AG04450 (cell line): ENCODE data around the gene PPP2R2C. TPM values are rescaled to one million over a fixed set of nuclear protein-coding genes. Genes with fewer than 3 reads are reported as not detected.

ENCODE experiments used
- CTCF ChIA-PET: fragments of 300-600, 350-600 bp; formaldehyde crosslinking; extraction: SDS; loops from one replicate; lab custom pipeline; 2022; ENCODE audit warnings: antibody characterized with exemption, inconsistent platforms; lab: Charles Lee
- POLR2A ChIA-PET: fragments of 350-600 bp; formaldehyde crosslinking; extraction: SDS; loops from one replicate; lab custom pipeline; 2021; ENCODE audit warnings: antibody characterized with exemption, inconsistent platforms; lab: Yijun Ruan, JAX
- DNase-seq: peaks from one replicate; pipeline ENCODE4 v3.0.0-alpha.2; 2011; ENCODE audit warnings: low read depth, low spot score
- H3K27ac ChIP-seq: one replicate; pipeline ENCODE4 v1.5.1; 2012; ENCODE audit warnings: low read depth, low read length, control low read depth
- H3K27me3 ChIP-seq: one replicate; pipeline ENCODE4 v1.6.0; 2012; ENCODE audit warnings: low read length; ENCODE audit not compliant: control insufficient read depth, insufficient read depth
- H3K4me3 ChIP-seq: 2 replicates; pipeline ENCODE4 v1.5.1; 2011; ENCODE audit warnings: mild to moderate bottlenecking, low read depth, low read length, control low read depth
- H3K9me3 ChIP-seq: 2 replicates; pipeline ENCODE4 v1.5.1; 2012; ENCODE audit warnings: low read length; ENCODE audit not compliant: control insufficient read depth, insufficient read depth
- polyA plus RNA-seq: library from polyadenylated mRNA; depleted of rRNA; stranded (reverse); fragments of >200 nt; gene quantifications from 2 replicates; pipeline ENCODE4 v1.2.3, GENCODE V29; 2011
- TF ChIP-seq, protein P1 (sequence below): IDR thresholded peaks from 2 replicates; pipeline ENCODE4 v1.5.1; 2011; ENCODE audit warnings: low read depth, low read length, control low read depth, inconsistent platforms

Gene PPP2R2C
- polyA plus RNA-seq, 1 experiment, result 0.07 TPM

GRCh38 chr4:6491235-6491634 lies 18.8 kb upstream of the PPP2R2C start:
- ChIA-PET CTCF (no interaction called here), POLR2A (no interaction called here)
- no peak for DNase-seq
- Histone ChIP-seq H3K9me3 (no peaks in the 10 kb centered on the region), H3K27ac (no peak overlapping the region), H3K27me3 (peaks cover 8% of the 10 kb centered on the region), H3K4me3 (no peak overlapping the region)
- TF ChIP-seq, protein P1, sequence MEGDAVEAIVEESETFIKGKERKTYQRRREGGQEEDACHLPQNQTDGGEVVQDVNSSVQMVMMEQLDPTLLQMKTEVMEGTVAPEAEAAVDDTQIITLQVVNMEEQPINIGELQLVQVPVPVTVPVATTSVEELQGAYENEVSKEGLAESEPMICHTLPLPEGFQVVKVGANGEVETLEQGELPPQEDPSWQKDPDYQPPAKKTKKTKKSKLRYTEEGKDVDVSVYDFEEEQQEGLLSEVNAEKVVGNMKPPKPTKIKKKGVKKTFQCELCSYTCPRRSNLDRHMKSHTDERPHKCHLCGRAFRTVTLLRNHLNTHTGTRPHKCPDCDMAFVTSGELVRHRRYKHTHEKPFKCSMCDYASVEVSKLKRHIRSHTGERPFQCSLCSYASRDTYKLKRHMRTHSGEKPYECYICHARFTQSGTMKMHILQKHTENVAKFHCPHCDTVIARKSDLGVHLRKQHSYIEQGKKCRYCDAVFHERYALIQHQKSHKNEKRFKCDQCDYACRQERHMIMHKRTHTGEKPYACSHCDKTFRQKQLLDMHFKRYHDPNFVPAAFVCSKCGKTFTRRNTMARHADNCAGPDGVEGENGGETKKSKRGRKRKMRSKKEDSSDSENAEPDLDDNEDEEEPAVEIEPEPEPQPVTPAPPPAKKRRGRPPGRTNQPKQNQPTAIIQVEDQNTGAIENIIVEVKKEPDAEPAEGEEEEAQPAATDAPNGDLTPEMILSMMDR, result no peak

- TF ChIP-seq, protein P1, result no peak
- H3K27me3 ChIP-seq, result peaks cover 8% of the 10 kb centered on the region
- ChIA-PET POLR2A (no interaction called here), CTCF (no interaction called here)
- DNase-seq, result no peak
- no peaks in the 10 kb centered on the region for H3K9me3 ChIP-seq
- H3K4me3 ChIP-seq, result no peak overlapping the region
- H3K27ac ChIP-seq, result no peak overlapping the region
Observed at GRCh38 chr4:6489927-6490326, 17.5 kb upstream of the PPP2R2C start.

- Histone ChIP-seq H3K27me3 (no peaks in the 10 kb centered on the region), H3K27ac (no peak overlapping the region), H3K4me3 (no peak overlapping the region), H3K9me3 (no peaks in the 10 kb centered on the region)
- ChIA-PET POLR2A (no interaction called here), CTCF (no interaction called here)
- TF ChIP-seq, protein P1, result no peak
- no peak for DNase-seq
Observed at GRCh38 chr4:6487466-6487865, 15.1 kb upstream of the PPP2R2C start.

DNA sequence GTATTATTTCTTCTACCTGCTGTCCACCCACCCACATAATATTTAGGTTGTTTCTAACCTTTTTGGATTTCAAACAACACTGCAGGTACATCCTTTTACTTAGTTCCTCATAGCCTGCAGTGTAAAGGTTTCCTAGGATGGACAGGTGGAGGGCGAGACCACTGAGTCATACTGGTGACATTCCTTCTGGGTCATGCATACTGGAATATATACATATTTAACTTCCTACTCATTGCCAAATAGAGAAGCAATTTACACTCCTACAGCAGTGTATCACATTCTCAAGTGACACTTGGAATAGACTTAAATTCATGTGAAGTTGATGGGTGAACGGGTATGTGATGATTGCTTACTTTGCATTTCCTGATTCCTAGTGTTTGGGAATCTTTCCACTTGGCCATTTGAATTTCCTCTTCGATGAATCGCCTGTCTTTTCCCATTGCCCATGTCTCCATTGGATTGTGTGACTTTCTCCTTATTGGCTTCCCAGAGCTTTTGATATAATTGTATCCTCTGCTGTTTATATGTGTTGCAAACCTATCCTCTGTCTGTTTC lies 8.2 kb upstream of the PPP2R2C start:
- Histone ChIP-seq H3K27me3 (peaks cover 7% of the 10 kb centered on the region), H3K9me3 (no peaks in the 10 kb centered on the region), H3K27ac (no peak overlapping the region), H3K4me3 (no peak overlapping the region)
- ChIA-PET POLR2A (no interaction called here), CTCF (no interaction called here)
- TF ChIP-seq, protein P1, result no peak
- no peak for DNase-seq

- CTCF ChIA-PET, result no interaction called here
- TF ChIP-seq, protein P1, result no peak
Observed at GRCh38 chr4:6478546-6479220, 6.3 kb upstream of the PPP2R2C start.

More at GRCh38 chr4:6478546-6479220, 6.3 kb upstream of the PPP2R2C start:
- no peak overlapping the region for H3K27ac ChIP-seq
- peaks cover 11% of the 10 kb centered on the region for H3K27me3 ChIP-seq
- H3K9me3 ChIP-seq, result no peaks in the 10 kb centered on the region; the same call in 1 of the 2 replicates
- POLR2A ChIA-PET, result no interaction called here
- H3K4me3 ChIP-seq, result no peak overlapping the region
- no peak for DNase-seq
